Measurements from ENCODE around the gene CCR1. TPM values are rescaled to one million over a fixed set of nuclear protein-coding genes. Genes with fewer than 3 reads are reported as not detected.

Gene CCR1
- total and polyA plus RNA-seq, 2 experiments from 2014 or later = not detected

- no peak overlapping the region for H3K4me3 ChIP-seq
- no peak for ATAC-seq
- no peak overlapping the region for H3K27ac ChIP-seq (ENCODE audit: low read depth)
- H3K36me3 Mint-ChIP-seq (ENCODE audit: low read depth) = no peaks in the 10 kb centered on the region
- H3F3A ChIP-seq (replicated peaks; ENCODE audit: low read depth) = no peaks in the 10 kb centered on the region
- peaks cover 2% of the 10 kb centered on the region for H3K27me3 Mint-ChIP-seq (ENCODE audit: insufficient read depth, low read depth, poor library complexity)
- TF ChIP-seq ZNF462 (CRISPR knock-in tag; IDR thresholded peaks at IDR 0.05) (no peak), NANOG (IDR thresholded peaks at IDR 0.05; ENCODE audit: borderline replicate concordance) (no peak), EZH2phosphoT487 (IDR thresholded peaks at IDR 0.05; ENCODE audit: unreplicated experiment) (no peak), ZNF331 (CRISPR knock-in tag; IDR thresholded peaks at IDR 0.05; ENCODE audit: low read depth) (no peak), CTCF (conservative IDR thresholded peaks at IDR 0.05; ENCODE audit: low read depth in 2 of 2) (no peak), EZH2 (IDR thresholded peaks at IDR 0.05; ENCODE audit: low read depth, unreplicated experiment) (no peak), ZNF114 (CRISPR knock-in tag; IDR thresholded peaks at IDR 0.05) (no peak), STAT1 (IDR thresholded peaks at IDR 0.05; ENCODE audit: unreplicated experiment) (no peak), JUNB (IDR thresholded peaks at IDR 0.05; ENCODE audit: unreplicated experiment) (no peak), POLR2AphosphoS5 (IDR thresholded peaks at IDR 0.05; ENCODE audit: low read depth) (no peak), REST (IDR thresholded peaks at IDR 0.05; ENCODE audit: unreplicated experiment) (no peak), ETS1 (IDR thresholded peaks at IDR 0.05) (no peak), CREB1 (CRISPR knock-in tag; IDR thresholded peaks at IDR 0.05; ENCODE audit: low read depth) (no peak)
- no peak overlapping the region for H3K27ac Mint-ChIP-seq
- H4K20me1 ChIP-seq (replicated peaks; ENCODE audit: insufficient read depth) = no peaks in the 10 kb centered on the region
- DNase-seq (ENCODE audit: low spot score) = no peak
- H3K4me1 ChIP-seq (ENCODE audit: insufficient read depth) = no peaks in the 10 kb centered on the region
- H3K4me3 Mint-ChIP-seq = no peak overlapping the region; the same call in 2 of the 3 replicates
- no peaks in the 10 kb centered on the region for H3K79me2 ChIP-seq (replicated peaks; ENCODE audit: insufficient read depth)
- no peaks in the 10 kb centered on the region for H3K36me3 ChIP-seq (ENCODE audit: insufficient read depth)
- H3K4me1 Mint-ChIP-seq = no peaks in the 10 kb centered on the region
- no peak overlapping the region for H2AFZ ChIP-seq
- no peaks in the 10 kb centered on the region for H3K27me3 ChIP-seq (ENCODE audit: insufficient read depth)
- no peak overlapping the region for H3K4me2 ChIP-seq
- H3K9me2 ChIP-seq (ENCODE audit: insufficient read depth) = no peaks in the 10 kb centered on the region
- H3K9me3 Mint-ChIP-seq = peaks cover 7% of the 10 kb centered on the region; the same call in 2 of the 3 replicates
Measured at GRCh38 chr3:46222435-46223161, 14.5 kb upstream of the CCR1 start.
